SH-SY5Y (cell line): ENCODE measurements around the gene TNIP1.

Experiments
- GATA2 ChIP-seq: IDR thresholded peaks from 2 replicates; pipeline ENCODE4 v1.6.1; 2011; ENCODE audit warnings: mild to moderate bottlenecking, low read depth, low read length
- GATA3 ChIP-seq: IDR thresholded peaks from 2 replicates; pipeline ENCODE4 v1.6.1; 2011; ENCODE audit warnings: low read depth, mild to moderate bottlenecking, low read length, moderate library complexity

DNA sequence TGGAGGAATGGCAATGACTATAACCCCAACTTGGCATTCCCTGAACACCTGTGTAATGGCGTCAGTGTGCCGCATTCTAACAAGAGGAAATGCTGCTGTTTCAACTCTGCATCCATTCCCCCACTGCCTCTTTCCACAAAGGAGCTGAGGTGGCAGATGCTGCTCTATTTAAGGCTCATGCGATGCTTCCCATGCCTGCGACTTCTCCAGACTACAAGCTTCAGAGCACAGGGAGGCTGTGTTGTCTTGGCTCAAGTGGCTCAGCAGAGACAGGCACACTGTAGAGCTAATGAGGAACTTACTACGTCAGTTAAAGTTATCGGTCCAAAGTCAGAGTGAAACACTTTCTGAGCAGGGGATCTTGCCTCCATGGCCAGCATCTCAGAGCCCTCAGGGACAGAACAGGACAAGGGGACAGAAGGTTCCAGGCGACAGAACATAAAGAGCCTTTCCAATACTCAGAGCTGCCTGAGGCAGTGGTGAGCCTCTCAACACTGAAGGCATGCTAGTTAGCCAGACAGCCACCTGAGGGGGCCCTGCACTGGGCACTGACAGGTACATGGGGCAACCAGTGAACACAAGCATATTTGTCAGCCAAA is 21.8 kb downstream of the TNIP1 start:
- TF ChIP-seq GATA3 (no peak), GATA2 (no peak)
